HG02763 (cell line): ENCODE data around the gene DSCAM.

Experiments
- ATAC-seq: cut with Tn5 transposase; IDR thresholded peaks from one replicate; pipeline ENCODE4 v1.9.1; 2021; ENCODE audit warnings: mild to moderate bottlenecking, moderate library complexity; ENCODE audit not compliant: unreplicated experiment

The DSCAM gene

DNA sequence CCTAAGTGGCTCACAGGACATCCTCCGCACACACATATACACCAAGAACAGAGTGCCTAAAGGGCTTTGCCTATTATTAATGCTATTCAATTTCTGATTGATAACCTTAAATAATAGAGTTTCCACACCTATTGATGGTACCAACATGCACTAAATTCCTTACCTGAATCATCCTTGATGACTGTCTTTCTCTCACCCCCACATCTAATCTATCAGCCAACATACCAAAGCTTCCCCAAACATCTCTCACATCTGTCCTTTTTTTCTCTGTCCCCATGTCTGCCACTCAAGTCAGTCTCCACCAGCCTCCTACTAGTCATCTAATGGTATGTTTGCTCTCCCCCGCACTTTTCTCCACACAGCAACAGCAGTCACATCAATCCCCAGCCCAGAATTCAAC is 174.4 kb downstream of the DSCAM start:
- no peak for ATAC-seq

- ATAC-seq = no peak
These were observed 175.2 kb downstream of the DSCAM start for GRCh38 chr21:40671716-40672115.

GRCh38 chr21:40668555-40669275 is 178.2 kb downstream of the DSCAM start:
- ATAC-seq = no peak

- no peak for ATAC-seq
These were observed 179.0 kb downstream of the DSCAM start for GRCh38 chr21:40667967-40668366.

DNA sequence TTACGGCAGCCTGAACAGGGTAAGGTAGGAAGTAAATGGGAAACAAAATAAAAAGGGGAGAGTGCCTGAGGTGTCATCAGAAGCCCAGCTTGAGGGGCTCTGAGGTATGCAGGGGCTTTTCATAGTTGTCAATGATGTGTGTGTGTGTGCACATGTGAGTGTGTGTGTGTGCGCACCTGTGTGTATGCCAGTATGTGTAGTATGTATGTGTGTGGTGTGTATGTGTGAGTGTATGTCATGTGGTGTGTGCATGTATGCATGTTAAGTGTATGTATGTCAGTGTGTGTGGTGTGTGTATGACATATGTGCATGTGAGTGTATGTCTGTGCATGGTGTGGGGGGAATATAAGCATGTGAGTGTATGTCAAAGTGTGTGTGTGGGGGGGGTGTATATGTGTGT is 184.1 kb downstream of the DSCAM start:
- no peak for ATAC-seq

GRCh38 chr21:40660461-40660860 is 186.5 kb downstream of the DSCAM start:
- no peak for ATAC-seq

GRCh38 chr21:40658311-40658710 is 188.6 kb downstream of the DSCAM start:
- ATAC-seq = no peak

- no peak for ATAC-seq
These were observed 194.5 kb downstream of the DSCAM start for GRCh38 chr21:40652436-40652835.

DNA sequence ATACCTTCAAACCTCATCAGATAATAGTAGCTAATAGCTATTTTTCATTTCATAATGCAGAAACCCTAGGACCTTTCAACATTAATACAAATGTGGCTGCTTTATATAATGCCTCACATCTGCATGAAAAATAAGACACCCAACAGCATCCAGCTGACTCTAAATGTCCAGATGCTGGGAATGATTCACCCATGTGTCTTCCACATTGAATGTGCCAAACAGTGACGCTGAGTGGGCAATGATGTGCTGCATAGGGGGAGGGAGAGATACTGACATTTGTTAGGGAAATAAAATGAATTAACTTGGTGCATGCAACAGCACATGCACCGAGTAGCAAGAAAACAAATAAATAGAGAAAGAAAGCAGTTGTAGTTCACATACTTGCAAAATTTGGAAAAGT is 199.3 kb downstream of the DSCAM start:
- ATAC-seq = no peak

DNA sequence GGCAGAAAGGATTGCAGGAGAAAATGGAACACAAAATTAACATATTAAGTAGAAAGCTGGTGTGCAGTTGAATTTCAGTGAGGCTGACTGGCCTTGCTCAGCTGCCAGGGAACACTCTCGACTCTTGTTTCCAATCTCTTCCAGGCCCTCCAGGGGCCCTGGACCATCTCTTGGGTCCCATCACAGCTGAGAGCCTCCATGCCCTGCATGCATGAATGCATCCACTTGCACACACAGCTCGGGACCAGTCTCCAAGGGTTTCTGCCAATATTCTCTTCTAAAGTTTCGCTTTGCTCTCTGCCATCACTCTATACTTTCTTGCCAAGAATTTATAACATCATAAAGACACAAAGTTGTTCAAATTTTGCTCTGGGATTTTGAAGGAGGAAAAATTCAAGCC is 200.3 kb downstream of the DSCAM start:
- no peak for ATAC-seq

GRCh38 chr21:40641042-40641441 is 205.9 kb downstream of the DSCAM start:
- no peak for ATAC-seq

DNA sequence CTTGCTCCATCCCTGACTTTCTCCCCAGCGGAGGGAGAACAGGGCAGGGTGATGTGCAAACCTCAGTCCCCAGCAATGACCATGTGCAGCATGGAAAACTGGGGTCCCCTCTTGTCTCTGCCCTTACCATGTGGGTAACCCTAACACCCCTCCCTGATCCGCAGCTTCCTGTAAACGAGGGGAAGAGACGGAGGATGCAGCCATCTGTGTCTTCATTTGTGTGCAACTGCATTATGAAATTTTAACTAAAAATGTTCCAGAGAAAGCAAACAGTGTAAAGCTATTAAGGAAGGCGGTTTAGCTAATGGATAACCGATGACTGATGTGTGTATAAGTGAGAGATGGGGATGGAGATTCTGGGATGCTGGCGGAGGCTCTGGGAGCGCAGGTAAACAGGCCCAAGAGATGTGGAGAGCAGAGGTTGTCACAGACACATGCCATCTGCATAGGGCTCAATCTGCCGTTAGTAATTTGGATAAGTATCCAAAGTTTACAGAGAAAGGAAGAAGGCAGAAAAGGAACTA is 206.6 kb downstream of the DSCAM start:
- ATAC-seq = no peak

DNA sequence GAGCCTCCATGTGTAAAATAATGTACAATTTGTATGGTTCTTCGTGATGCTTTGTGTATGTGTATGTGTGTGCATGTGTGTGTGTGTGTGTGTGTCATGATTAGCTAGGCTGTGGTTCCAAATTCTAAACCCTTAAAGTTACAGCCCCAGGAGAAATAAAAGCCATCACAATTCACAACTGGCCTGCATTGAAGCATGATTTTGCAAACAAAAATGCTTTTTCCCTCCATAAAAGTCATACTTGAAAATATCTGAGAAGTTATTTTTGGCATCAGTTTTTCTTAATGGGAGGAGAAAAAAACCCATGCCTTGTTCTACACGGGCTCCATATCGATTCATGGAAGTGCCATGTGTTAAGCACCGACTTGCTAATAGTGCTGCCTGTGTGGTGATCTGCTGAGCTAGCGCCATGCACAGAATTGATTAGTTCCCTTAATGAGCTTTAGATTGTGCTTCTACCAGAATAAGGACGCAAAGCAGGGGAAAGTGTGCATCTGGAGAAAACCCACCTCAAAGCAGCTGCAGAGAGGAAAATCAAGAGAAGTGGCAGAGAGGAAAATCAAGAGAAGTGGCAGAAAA is 207.3 kb downstream of the DSCAM start:
- no peak for ATAC-seq

- ATAC-seq = no peak
These were observed 208.3 kb downstream of the DSCAM start for GRCh38 chr21:40638466-40639251.

DNA sequence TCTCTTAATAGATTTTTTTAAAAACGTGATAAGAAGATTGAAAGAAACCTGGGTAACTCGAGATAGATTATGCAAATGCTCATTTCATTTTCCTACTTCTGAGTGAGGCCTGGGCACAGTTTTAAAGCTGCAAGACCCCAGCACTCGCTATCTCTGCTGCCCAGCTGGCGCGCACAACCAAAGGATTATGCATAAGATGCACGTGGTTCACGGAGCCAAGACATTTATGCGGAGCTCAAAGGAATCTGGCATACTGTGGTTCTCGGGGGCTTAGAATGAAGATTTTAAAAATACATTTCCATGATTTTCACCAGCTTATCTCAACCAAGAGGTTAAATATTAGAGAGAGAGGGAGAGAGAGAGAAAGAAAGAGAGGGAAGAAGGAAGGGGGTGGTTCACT is 210.9 kb downstream of the DSCAM start:
- ATAC-seq = no peak

GRCh38 chr21:40635391-40635790 is 211.6 kb downstream of the DSCAM start:
- no peak for ATAC-seq

DNA sequence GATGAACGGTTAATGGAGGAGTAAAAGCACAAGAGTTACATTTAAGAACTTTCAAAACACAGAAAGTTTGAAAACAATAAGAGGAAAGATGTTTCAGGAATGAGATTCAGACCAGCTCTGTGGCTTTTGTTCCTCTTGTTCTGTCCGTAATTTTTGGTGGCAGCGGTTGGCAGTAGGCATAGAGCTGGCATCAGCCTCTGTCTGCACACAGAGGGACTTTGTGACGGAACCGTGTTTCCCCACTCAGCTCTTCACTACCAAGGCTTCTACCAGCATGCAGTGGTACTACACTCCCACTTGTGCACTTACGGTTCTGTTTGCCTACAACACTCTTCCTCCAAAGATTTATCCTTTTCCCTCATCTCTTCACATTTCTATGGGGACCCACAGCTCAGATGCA is 212.8 kb downstream of the DSCAM start:
- no peak for ATAC-seq

DNA sequence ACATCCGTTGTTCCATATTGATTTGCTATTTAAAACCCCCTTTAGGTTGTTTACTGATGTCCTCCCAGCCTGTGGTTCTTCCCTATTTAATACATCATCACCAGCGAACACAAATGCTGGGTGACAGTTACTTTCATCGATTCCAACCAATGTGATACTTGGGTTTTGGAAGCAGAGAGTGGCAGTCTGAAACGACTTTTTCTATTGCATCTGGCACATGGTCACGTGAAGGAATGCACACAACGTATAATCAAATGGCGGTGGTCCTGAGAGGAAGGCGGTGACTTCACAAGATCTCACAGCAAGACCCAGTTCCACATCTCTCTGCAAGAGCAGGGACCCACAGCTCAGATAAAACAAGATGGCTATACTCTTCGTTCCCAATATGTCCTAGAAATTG is 213.9 kb downstream of the DSCAM start:
- no peak for ATAC-seq

- ATAC-seq = no peak
These were observed 215.7 kb downstream of the DSCAM start for GRCh38 chr21:40631211-40631610.

DNA sequence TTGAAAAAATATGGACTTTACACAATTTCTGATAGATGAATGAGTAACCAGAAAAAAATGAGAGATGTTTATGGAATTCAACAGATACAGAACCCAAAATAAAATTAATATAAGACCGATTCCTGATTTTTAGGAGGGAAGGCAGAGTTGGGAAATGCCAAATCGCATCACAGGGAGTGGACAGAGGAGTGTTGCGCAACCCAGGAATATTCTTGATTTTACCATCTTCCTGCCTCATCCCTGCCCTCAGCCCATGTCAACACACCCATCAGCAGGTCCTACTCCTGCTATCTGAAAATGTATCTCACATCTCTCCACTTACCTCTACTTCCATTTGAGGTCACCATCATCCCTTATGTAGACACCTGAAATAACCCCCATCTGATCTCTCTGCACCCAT is 221.0 kb downstream of the DSCAM start:
- no peak for ATAC-seq

DNA sequence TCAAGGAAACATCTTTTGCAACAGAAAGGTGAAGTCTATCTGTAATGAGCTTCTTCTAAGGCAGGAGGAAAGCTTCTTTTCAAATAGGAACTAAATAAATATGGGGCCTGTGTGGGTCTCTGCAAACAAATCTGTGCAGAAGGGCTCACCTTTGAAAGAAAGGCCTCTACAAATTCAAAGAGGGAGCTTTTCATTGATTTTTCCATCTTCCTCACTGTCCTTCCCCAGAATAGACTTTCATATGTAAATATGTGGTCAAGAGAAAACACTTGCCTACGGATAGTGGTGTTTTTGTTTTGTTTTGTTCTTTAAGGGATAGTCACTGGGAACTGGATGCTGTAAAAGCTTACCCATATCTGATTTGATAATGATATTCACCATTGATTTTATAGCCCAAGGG is 223.4 kb downstream of the DSCAM start:
- ATAC-seq = no peak

DNA sequence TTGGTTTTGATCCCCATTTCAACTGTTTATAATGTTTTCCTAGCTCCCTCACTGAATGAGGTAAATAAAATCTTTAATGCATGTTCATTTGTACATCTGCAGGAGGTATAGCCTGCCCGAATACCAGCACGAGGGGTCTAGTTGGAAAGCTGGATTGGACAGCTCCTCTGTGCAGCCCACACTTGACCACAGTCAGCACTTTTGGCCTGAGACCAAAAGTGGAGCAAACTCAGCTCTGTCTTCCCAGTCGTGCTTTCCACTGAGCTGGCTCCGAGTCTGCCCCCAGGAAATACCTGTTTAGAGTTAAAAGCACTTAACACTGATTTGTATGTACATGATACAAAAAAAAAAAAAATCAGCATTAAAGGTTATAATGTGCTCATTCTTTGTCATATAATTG is 224.4 kb downstream of the DSCAM start:
- no peak for ATAC-seq
